Naive thymus-derived CD4-positive, alpha-beta T cell (primary cell): ENCODE measurements around the gene ZNF670. TPM values are rescaled to one million over a fixed set of nuclear protein-coding genes. Genes with fewer than 3 reads are reported as not detected.

Experiments used
- ATAC-seq: fragments of 150-1000 bp; cut with Tn5 transposase; 2 replicates; pipeline ENCODE4 v1.10.0; 2021; ENCODE audit warnings: mild to moderate bottlenecking, moderate library complexity
- CTCF ChIA-PET: fragments of 350-600 bp; sonication (Branson Sonifier 250); formaldehyde crosslinking; loops from one replicate; lab custom pipeline; 2021; ENCODE audit warnings: antibody characterized with exemption; lab: Charles Lee
- POLR2A ChIA-PET: fragments of 350-600 bp; sonication (Branson Sonifier 250); formaldehyde crosslinking; loops from one replicate; lab custom pipeline; 2021; ENCODE audit warnings: antibody characterized with exemption, inconsistent platforms; lab: Charles Lee
- DNase-seq, 9 donors: peaks; one replicate each; pipeline versions ENCODE4 v3.0.0 to v3.0.0-alpha.2; 2020 to 2022; ENCODE audit warnings: mixed read lengths in 1 of 9
- H3K27ac ChIP-seq: one replicate; pipeline ENCODE4 v1.7.0; 2013; ENCODE audit warnings: mild to moderate bottlenecking, low read depth, low read length, moderate library complexity
- H3K27me3 ChIP-seq, 2 donors: one replicate each; pipeline ENCODE4 v1.7.0; 2013; ENCODE audit warnings: low read length in 2 of 2, mild to moderate bottlenecking in 2 of 2, moderate library complexity in 2 of 2; ENCODE audit not compliant: control insufficient read depth in 2 of 2, insufficient read depth in 2 of 2
- H3K36me3 ChIP-seq, 3 experiments: 1 replicate in 2 of 3; 2 replicates in 1 of 3; pipeline ENCODE4 v1.7.0; 2013; ENCODE audit warnings: low read length in 3 of 3, mild to moderate bottlenecking in 3 of 3, moderate library complexity in 1 of 3; ENCODE audit not compliant: insufficient read depth in 3 of 3, control insufficient read depth in 2 of 3
- H3K4me1 ChIP-seq, 2 donors: one replicate each; pipeline ENCODE4 v1.7.0; 2013; ENCODE audit warnings: low read length in 2 of 2, mild to moderate bottlenecking in 2 of 2, moderate library complexity in 1 of 2; ENCODE audit not compliant: control insufficient read depth in 2 of 2, insufficient read depth in 2 of 2
- H3K4me3 ChIP-seq: 2 replicates; pipeline ENCODE4 v1.7.0; 2013; ENCODE audit warnings: mild to moderate bottlenecking, low read length
- H3K9me3 ChIP-seq, 3 experiments: 1 replicate in 2 of 3; 2 replicates in 1 of 3; pipeline ENCODE4 v1.7.0; 2013; ENCODE audit warnings: low read length in 3 of 3; ENCODE audit not compliant: control insufficient read depth in 2 of 3
- H3K27ac Mint-ChIP-seq, 9 donors: one replicate each; pipeline ENCODE4 v1.8.0; 2020 to 2022; ENCODE audit warnings: mixed read lengths in 9 of 9, mild to moderate bottlenecking in 8 of 9, moderate library complexity in 5 of 9, inconsistent platforms in 2 of 9
- H3K27me3 Mint-ChIP-seq, 5 donors: one replicate each; pipeline ENCODE4 v1.8.0; 2021 to 2022; ENCODE audit warnings: mixed read lengths in 5 of 5, mild to moderate bottlenecking in 1 of 5
- H3K36me3 Mint-ChIP-seq, 5 donors: one replicate each; pipeline ENCODE4 v1.8.0; 2020 to 2022; ENCODE audit warnings: mixed read lengths in 5 of 5, mild to moderate bottlenecking in 3 of 5, inconsistent platforms in 1 of 5
- H3K4me1 Mint-ChIP-seq, 7 donors: one replicate each; pipeline ENCODE4 v1.8.0; 2020 to 2022; ENCODE audit warnings: mixed read lengths in 7 of 7, mild to moderate bottlenecking in 3 of 7, inconsistent platforms in 1 of 7
- H3K4me3 Mint-ChIP-seq, 10 donors: one replicate each; pipeline ENCODE4 v1.8.0; 2020 to 2022; ENCODE audit warnings: mild to moderate bottlenecking in 10 of 10, mixed read lengths in 10 of 10, moderate library complexity in 6 of 10, inconsistent platforms in 2 of 10
- H3K9me3 Mint-ChIP-seq, 11 donors: one replicate each; pipeline ENCODE4 v1.8.0; 2020 to 2022; ENCODE audit warnings: mixed read lengths in 11 of 11, mild to moderate bottlenecking in 4 of 11, inconsistent platforms in 1 of 11, moderate library complexity in 1 of 11
- intact Hi-C, 2 donors: fragments of 100-400 bp; cut with micrococcal nuclease; formaldehyde crosslinking; loops; one replicate each; pipeline ENCODE4 v1.15.1; 2023
- polyA plus RNA-seq, 2 donors: library from polyadenylated mRNA; unstranded; fragments of 300-500 nt; fragmentation: Illumina TruSeq; gene quantifications; one replicate each; pipeline ENCODE4 v1.2.3, GENCODE V29; 2021
- total RNA-seq, 6 experiments: library from RNA in 5 of 6; stranded (reverse) in 5 of 6; gene quantifications; 1 replicate in 5 of 6; 2 replicates in 1 of 6; pipeline ENCODE4 v1.2.3 and lab custom pipeline; 2021 to 2026

Gene ZNF670
- total and polyA plus RNA-seq, 7 experiments from 2014 or later = 0.56 to 4.0 (median 1.6) TPM

GRCh38 chr1:247119600-247120407 is 41.2 kb upstream of the ZNF670 start:
- Histone ChIP-seq H3K4me3 (no peak overlapping the region), H3K27me3 (no peaks in the 10 kb centered on the region), H3K9me3 (no peaks in the 10 kb centered on the region), H3K27ac (no peak overlapping the region), H3K36me3 (no peaks in the 10 kb centered on the region), H3K4me1 (no peaks in the 10 kb centered on the region)
- Mint-ChIP-seq H3K36me3 (no peaks in the 10 kb centered on the region), H3K27me3 (no peaks in the 10 kb centered on the region), H3K4me3 (no peak overlapping the region), H3K27ac (no peak overlapping the region), H3K9me3 (peaks cover 0 to 25% (median 3%) of the 10 kb centered on the region in 11 donors), H3K4me1 (peaks cover 0 to 3% (median 0%) of the 10 kb centered on the region in 7 donors)
- ChIA-PET CTCF (no interaction called here), POLR2A (no interaction called here)
- ATAC-seq (peak; percentile 32), DNase-seq (no peak)
- intact Hi-C loops = loop anchor here in 1 of 2 donors (5.0 kb wide), 1 partner anchor 92 kb away; no protein-coding TSS in a partner anchor

- intact Hi-C loops = no loop called here
- ATAC-seq = peak; percentile 31
- CTCF ChIA-PET = no interaction called here
Measured at GRCh38 chr1:247118946-247119446, 40.4 kb upstream of the ZNF670 start.

GRCh38 chr1:247115545-247115944 is 36.9 kb upstream of the ZNF670 start:
- Mint-ChIP-seq H3K4me3 (no peak overlapping the region), H3K4me1 (peaks cover 4 to 9% (median 8%) of the 10 kb centered on the region in 7 donors), H3K27me3 (peaks cover 5 to 27% (median 15%) of the 10 kb centered on the region in 5 donors), H3K36me3 (peaks cover 0 to 4% (median 0%) of the 10 kb centered on the region in 5 donors), H3K27ac (no peak overlapping the region), H3K9me3 (no peaks in the 10 kb centered on the region)
- DNase-seq (no peak), ATAC-seq (no peak)
- H3K36me3 ChIP-seq = no peaks in the 10 kb centered on the region
- no peaks in the 10 kb centered on the region for H3K27me3 ChIP-seq
- no peak overlapping the region for H3K4me3 ChIP-seq
- ChIA-PET POLR2A (no interaction called here), CTCF (no interaction called here)
- peaks cover 0 to 5% of the 10 kb centered on the region in 2 donors for H3K4me1 ChIP-seq
- intact Hi-C loops = no loop called here
- H3K27ac ChIP-seq = no peak overlapping the region
- H3K9me3 ChIP-seq = no peaks in the 10 kb centered on the region

More at GRCh38 chr1:247118946-247119446, 40.4 kb upstream of the ZNF670 start:
- DNase-seq = peak in 1 of 9 donors; percentile 28
- Mint-ChIP-seq H3K27ac (no peak overlapping the region), H3K4me1 (peaks cover 0 to 3% (median 0%) of the 10 kb centered on the region in 7 donors), H3K4me3 (no peak overlapping the region), H3K9me3 (peaks cover 0 to 18% (median 1%) of the 10 kb centered on the region in 11 donors), H3K36me3 (no peaks in the 10 kb centered on the region), H3K27me3 (peaks cover 0 to 4% (median 0%) of the 10 kb centered on the region in 5 donors)
- Histone ChIP-seq H3K27me3 (no peaks in the 10 kb centered on the region), H3K4me3 (no peak overlapping the region), H3K9me3 (no peaks in the 10 kb centered on the region), H3K27ac (no peak overlapping the region), H3K36me3 (no peaks in the 10 kb centered on the region), H3K4me1 (no peaks in the 10 kb centered on the region)
- POLR2A ChIA-PET = no interaction called here

- intact Hi-C loops = no loop called here
- H3K27ac Mint-ChIP-seq = no peak overlapping the region
- POLR2A ChIA-PET = interaction anchor here (1.0 kb wide), 1 partner anchor 10 kb away, joined by 4 read pairs; no protein-coding TSS in a partner anchor
Measured at GRCh38 chr1:247115141-247115510, 36.5 kb upstream of the ZNF670 start.

GRCh38 chr1:247114351-247115140 is 35.9 kb upstream of the ZNF670 start:
- intact Hi-C loops = no loop called here
- Mint-ChIP-seq H3K27me3 (peaks cover 11 to 35% (median 21%) of the 10 kb centered on the region in 5 donors), H3K4me1 (peaks cover 6 to 13% (median 8%) of the 10 kb centered on the region in 7 donors), H3K36me3 (peaks cover 0 to 5% (median 0%) of the 10 kb centered on the region in 5 donors), H3K9me3 (peaks cover 0 to 2% (median 0%) of the 10 kb centered on the region in 11 donors), H3K27ac (peak overlapping the region in 1 of 9 donors; percentile 53), H3K4me3 (no peak overlapping the region)
- ChIA-PET CTCF (no interaction called here), POLR2A (interaction anchor here (1.0 kb wide), 1 partner anchor 10 kb away, joined by 4 read pairs; no protein-coding TSS in a partner anchor)
- peaks cover 0 to 6% of the 10 kb centered on the region in 2 donors for H3K4me1 ChIP-seq
- H3K27ac ChIP-seq = no peak overlapping the region
- H3K27me3 ChIP-seq = peaks cover 0 to 4% of the 10 kb centered on the region in 2 donors
- H3K9me3 ChIP-seq = no peaks in the 10 kb centered on the region
- DNase-seq = no peak
- no peak overlapping the region for H3K4me3 ChIP-seq
- H3K36me3 ChIP-seq = no peaks in the 10 kb centered on the region
- ATAC-seq = peak; percentile 8

More at GRCh38 chr1:247115141-247115510, 36.5 kb upstream of the ZNF670 start:
- Histone ChIP-seq H3K27me3 (peaks cover 0 to under 1% of the 10 kb centered on the region in 2 donors), H3K4me3 (no peak overlapping the region), H3K36me3 (no peaks in the 10 kb centered on the region), H3K9me3 (no peaks in the 10 kb centered on the region), H3K4me1 (peaks cover 0 to 6% of the 10 kb centered on the region in 2 donors), H3K27ac (no peak overlapping the region)
- no peak overlapping the region for H3K4me3 Mint-ChIP-seq
- peaks cover 6 to 29% (median 16%) of the 10 kb centered on the region in 5 donors for H3K27me3 Mint-ChIP-seq
- DNase-seq (no peak), ATAC-seq (no peak)
- H3K4me1 Mint-ChIP-seq = peaks cover 5 to 9% (median 8%) of the 10 kb centered on the region in 7 donors
- H3K9me3 Mint-ChIP-seq = no peaks in the 10 kb centered on the region
- CTCF ChIA-PET = no interaction called here
- H3K36me3 Mint-ChIP-seq = peaks cover 0 to 5% (median 0%) of the 10 kb centered on the region in 5 donors

DNA sequence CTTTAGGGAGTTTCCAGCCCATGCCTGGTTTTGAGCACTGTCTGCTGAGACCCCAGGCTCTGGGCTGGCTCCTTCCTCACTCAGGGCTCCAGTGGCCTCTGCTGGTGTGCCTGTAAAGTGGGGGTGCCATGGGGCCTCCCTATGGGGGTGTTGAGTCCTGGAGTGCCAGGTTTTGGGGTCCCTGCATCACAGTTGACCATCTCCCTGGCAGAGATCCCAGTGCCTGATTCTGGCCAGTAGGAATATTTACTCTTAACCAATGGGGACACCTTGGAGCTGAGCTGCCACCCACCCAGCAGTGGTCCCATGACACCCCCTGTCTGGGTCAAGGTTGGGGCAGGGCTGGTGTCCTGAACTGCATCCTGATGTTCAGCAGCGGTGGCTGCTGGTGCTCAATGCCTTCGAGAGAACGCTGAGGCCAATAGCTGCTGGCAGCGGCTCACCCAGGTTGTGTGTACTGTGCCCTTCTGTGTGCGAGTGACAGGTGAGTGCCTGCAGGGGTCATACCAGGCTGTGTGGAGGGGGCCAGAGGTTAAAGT is 35.2 kb upstream of the ZNF670 start:
- ChIA-PET POLR2A (interaction anchor here (1.0 kb wide), 1 partner anchor 9 kb away, joined by 4 read pairs; no protein-coding TSS in a partner anchor), CTCF (no interaction called here)
- Histone ChIP-seq H3K27ac (no peak overlapping the region), H3K27me3 (peaks cover 0 to 4% of the 10 kb centered on the region in 2 donors), H3K4me1 (peaks cover 0 to 6% of the 10 kb centered on the region in 2 donors), H3K4me3 (no peak overlapping the region), H3K36me3 (no peaks in the 10 kb centered on the region), H3K9me3 (no peaks in the 10 kb centered on the region)
- ATAC-seq (no peak), DNase-seq (no peak)
- H3K27ac Mint-ChIP-seq = no peak overlapping the region
- intact Hi-C loops = no loop called here
- H3K4me1 Mint-ChIP-seq = peaks cover 6 to 14% (median 8%) of the 10 kb centered on the region in 7 donors
- H3K9me3 Mint-ChIP-seq = peaks cover 0 to 2% (median 0%) of the 10 kb centered on the region in 11 donors
- H3K27me3 Mint-ChIP-seq = peaks cover 19 to 41% (median 26%) of the 10 kb centered on the region in 5 donors
- H3K4me3 Mint-ChIP-seq = peak overlapping the region in 3 of 10 donors; percentile 49 to 79 (median 61)
- H3K36me3 Mint-ChIP-seq = peaks cover 0 to 5% (median 0%) of the 10 kb centered on the region in 5 donors
